Mesothelial cell of epicardium (in vitro differentiated cells): Measurements from ENCODE around the gene VPS35. TPM values are rescaled to one million over a fixed set of nuclear protein-coding genes. Genes with fewer than 3 reads are reported as not detected.

Experiments
- DNase-seq, 2 experiments: peaks; one replicate each; pipeline ENCODE4 v3.0.0; 2021; ENCODE audit warnings: low spot score in 2 of 2; ENCODE audit not compliant: unreplicated experiment in 2 of 2
- H3K27ac Mint-ChIP-seq: 2 replicates; pipeline ENCODE4 v1.8.0; 2021; ENCODE audit warnings: mixed read lengths
- H3K27me3 Mint-ChIP-seq: 2 replicates; pipeline ENCODE4 v1.8.0; 2021; ENCODE audit warnings: low read depth, mixed read lengths
- H3K36me3 Mint-ChIP-seq: 2 replicates; pipeline ENCODE4 v1.8.0; 2021; ENCODE audit warnings: mixed read lengths
- H3K4me1 Mint-ChIP-seq: 2 replicates; pipeline ENCODE4 v1.8.0; 2021; ENCODE audit warnings: mixed read lengths
- H3K4me3 Mint-ChIP-seq: 2 replicates; pipeline ENCODE4 v1.8.0; 2021; ENCODE audit warnings: mild to moderate bottlenecking, moderate library complexity, mixed read lengths
- H3K9me3 Mint-ChIP-seq: 2 replicates; pipeline ENCODE4 v1.8.0; 2021; ENCODE audit warnings: mixed read lengths
- CTCF ChIP-seq: fragments of 200-600 bp; sonication (generic); IDR thresholded peaks from one replicate; pipeline ENCODE4 v1.5.0; 2021; ENCODE audit warnings: antibody characterized with exemption; ENCODE audit not compliant: unreplicated experiment
- total RNA-seq: library from RNA; stranded (reverse); gene quantifications from 3 replicates; pipeline ENCODE4 v1.2.1, GENCODE V29; 2021

Gene VPS35
- total RNA-seq, 1 donor from 2014 or later: 115 TPM

GRCh38 chr16:46700048-46700447 lies 11.1 kb upstream of the VPS35 start:
- peaks cover 7% of the 10 kb centered on the region for H3K36me3 Mint-ChIP-seq
- no peak for DNase-seq
- TF ChIP-seq CTCF: no peak

DNA sequence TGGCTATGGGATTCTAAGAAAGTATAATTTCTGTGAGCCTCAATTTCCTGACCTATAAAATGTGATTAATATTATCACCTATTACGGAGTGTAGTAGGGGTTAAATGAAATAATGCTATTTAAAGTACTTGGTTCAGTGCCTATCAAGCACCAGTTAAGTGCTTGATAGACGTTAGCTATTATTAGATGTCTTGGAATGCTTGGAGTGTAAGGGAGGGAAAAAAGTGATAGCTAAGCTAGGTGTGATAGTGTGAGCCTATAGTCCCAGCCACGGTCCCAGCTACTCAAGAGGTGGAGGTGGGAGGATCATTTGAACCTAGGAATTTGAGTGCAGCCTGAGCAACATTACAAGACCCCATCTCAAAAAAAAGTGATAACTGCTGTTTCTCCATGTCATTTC lies 8.0 kb upstream of the VPS35 start:
- DNase-seq: no peak
- no peaks in the 10 kb centered on the region for H3K9me3 Mint-ChIP-seq
- no peak for TF ChIP-seq CTCF
- no peaks in the 10 kb centered on the region for H3K4me1 Mint-ChIP-seq
- peaks cover 15% of the 10 kb centered on the region for H3K36me3 Mint-ChIP-seq
- H3K27ac Mint-ChIP-seq: no peak overlapping the region
- H3K27me3 Mint-ChIP-seq: no peaks in the 10 kb centered on the region
- H3K4me3 Mint-ChIP-seq: no peak overlapping the region

More at GRCh38 chr16:46700048-46700447, 11.1 kb upstream of the VPS35 start:
- H3K4me3 Mint-ChIP-seq: no peak overlapping the region
- H3K27ac Mint-ChIP-seq: no peak overlapping the region
- no peaks in the 10 kb centered on the region for H3K4me1 Mint-ChIP-seq
- no peaks in the 10 kb centered on the region for H3K9me3 Mint-ChIP-seq
- H3K27me3 Mint-ChIP-seq: no peaks in the 10 kb centered on the region

DNA sequence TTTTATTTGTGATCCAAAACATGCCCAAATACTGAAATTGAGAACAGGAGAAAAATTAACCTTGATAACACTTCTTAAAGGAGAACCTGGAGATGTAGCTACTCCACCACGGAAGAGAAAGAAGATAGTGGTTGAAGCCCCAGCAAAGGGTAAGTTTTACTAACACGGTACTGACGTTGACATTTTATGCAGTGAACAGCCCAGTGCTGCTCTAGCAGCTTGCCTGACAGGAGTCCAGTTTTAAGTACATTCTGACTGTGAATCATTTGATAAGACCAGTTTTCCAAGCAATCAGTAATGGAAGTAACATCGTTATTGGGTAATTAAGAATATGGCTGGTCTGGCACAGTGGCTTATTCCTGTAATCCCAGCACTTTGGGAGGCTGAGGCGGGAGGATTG lies 7.0 kb upstream of the VPS35 start:
- TF ChIP-seq CTCF: no peak
- H3K4me3 Mint-ChIP-seq: no peak overlapping the region
- H3K9me3 Mint-ChIP-seq: no peaks in the 10 kb centered on the region
- no peak for DNase-seq
- H3K27ac Mint-ChIP-seq: no peak overlapping the region
- no peaks in the 10 kb centered on the region for H3K4me1 Mint-ChIP-seq
- H3K36me3 Mint-ChIP-seq: peaks cover 15% of the 10 kb centered on the region
- H3K27me3 Mint-ChIP-seq: no peaks in the 10 kb centered on the region

DNA sequence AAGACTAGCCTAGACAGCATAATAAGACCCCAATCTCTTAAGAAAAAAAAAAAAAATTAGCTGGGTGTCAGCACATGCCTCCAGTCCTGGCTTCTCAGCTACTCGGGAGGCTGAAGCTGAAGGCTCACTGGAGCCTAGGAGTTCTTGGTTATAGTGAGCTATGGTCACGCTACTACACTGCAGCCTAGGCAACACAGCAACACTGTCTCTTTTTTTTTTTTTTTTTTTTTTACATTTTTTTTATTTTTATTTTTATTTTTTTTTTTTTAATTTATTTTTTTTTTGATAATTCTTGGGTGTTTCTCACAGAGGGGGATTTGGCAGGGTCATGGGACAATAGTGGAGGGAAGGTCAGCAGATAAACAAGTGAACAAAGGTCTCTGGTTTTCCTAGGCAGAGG lies 4.6 kb upstream of the VPS35 start:
- Mint-ChIP-seq H3K36me3 (peaks cover 15% of the 10 kb centered on the region), H3K4me3 (no peak overlapping the region), H3K27me3 (no peaks in the 10 kb centered on the region), H3K27ac (no peak overlapping the region), H3K9me3 (no peaks in the 10 kb centered on the region), H3K4me1 (no peaks in the 10 kb centered on the region)
- no peak for TF ChIP-seq CTCF
- DNase-seq: no peak

DNA sequence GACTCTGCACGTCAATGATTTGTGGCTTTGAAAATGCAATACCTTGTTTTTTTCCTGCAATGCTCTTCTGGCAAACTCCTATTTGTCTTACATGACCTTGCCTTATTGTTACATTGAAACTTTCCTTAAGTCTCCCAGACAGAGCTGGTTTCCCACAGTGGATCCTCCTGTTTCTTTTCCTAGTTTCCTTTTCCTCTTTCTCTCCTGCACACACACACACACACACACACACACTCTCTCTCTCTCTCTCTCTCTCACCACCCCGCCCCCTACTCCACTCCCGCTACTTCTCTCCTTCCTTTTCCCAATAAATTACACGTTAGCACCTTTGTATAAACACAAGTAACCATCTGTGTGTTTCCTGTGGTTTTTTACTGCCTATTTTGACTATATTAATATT lies 2.7 kb upstream of the VPS35 start:
- no peak for DNase-seq
- Mint-ChIP-seq H3K36me3 (peaks cover 15% of the 10 kb centered on the region), H3K9me3 (no peaks in the 10 kb centered on the region), H3K27me3 (no peaks in the 10 kb centered on the region), H3K27ac (no peak overlapping the region), H3K4me3 (peak overlapping the region; percentile 20), H3K4me1 (peaks cover 16% of the 10 kb centered on the region)
- no peak for TF ChIP-seq CTCF
